Keratinocyte (primary cell): ENCODE data around the gene CALM1. TPM values are rescaled to one million over a fixed set of nuclear protein-coding genes. Genes with fewer than 3 reads are reported as not detected.

Experiments
- DNase-seq: peaks from one replicate; pipeline ENCODE4 v3.0.0-alpha.2; 2011; ENCODE audit warnings: low read depth, missing footprints, low spot score
- FAIRE-seq: peaks from 2 replicates; lab custom pipeline; 2011; peaks lifted over from hg19 to GRCh38; lab: Jason Lieb, UNC
- H2AFZ ChIP-seq: 2 replicates; pipeline ENCODE4 v1.6.0; 2012; ENCODE audit warnings: low read length, control low read depth, inconsistent platforms; ENCODE audit not compliant: control insufficient read depth
- H3K27ac ChIP-seq: 2 replicates; pipeline ENCODE4 v1.5.1; 2011; ENCODE audit warnings: low read length; ENCODE audit not compliant: control insufficient read depth, insufficient read depth
- H3K27me3 ChIP-seq: 3 replicates; pipeline ENCODE4 v1.6.0; 2011; ENCODE audit warnings: low read length; ENCODE audit not compliant: control insufficient read depth, insufficient read depth; ENCODE audit errors: extremely low read depth
- H3K36me3 ChIP-seq, 2 experiments: 2 replicates in 1 of 2; 3 replicates in 1 of 2; pipeline ENCODE4 v1.5.1; 2011; ENCODE audit warnings: low read length in 2 of 2, mild to moderate bottlenecking in 1 of 2; ENCODE audit not compliant: control insufficient read depth in 2 of 2, insufficient read depth in 2 of 2; ENCODE audit errors: extremely low read depth in 1 of 2
- H3K4me1 ChIP-seq: 3 replicates; pipeline ENCODE4 v1.5.1; 2011; ENCODE audit warnings: low read length; ENCODE audit not compliant: control insufficient read depth, insufficient read depth; ENCODE audit errors: extremely low read depth
- H3K4me2 ChIP-seq: 3 replicates; pipeline ENCODE4 v1.6.0; 2011; ENCODE audit warnings: low read depth, low read length; ENCODE audit not compliant: control insufficient read depth, insufficient read depth; ENCODE audit errors: extremely low read depth
- H3K4me3 ChIP-seq, 3 experiments: fragments of 200-600 bp in 1 of 3; sonication (generic) in 1 of 3; 2 replicates in 2 of 3; 3 replicates in 1 of 3; pipeline ENCODE4 v1.5.1; 2011 to 2016; ENCODE audit warnings: low read length in 3 of 3, mild to moderate bottlenecking in 3 of 3, control low read depth in 2 of 3, inconsistent platforms in 1 of 3, low read depth in 1 of 3, mixed read lengths in 1 of 3, mixed run types in 1 of 3, moderate library complexity in 1 of 3; ENCODE audit not compliant: control insufficient read depth in 2 of 3, insufficient read depth in 2 of 3; ENCODE audit errors: extremely low read depth in 1 of 3
- H3K79me2 ChIP-seq: 2 replicates; pipeline ENCODE4 v1.6.0; 2012; ENCODE audit warnings: low read length; ENCODE audit not compliant: control insufficient read depth, insufficient read depth
- H3K9ac ChIP-seq: 3 replicates; pipeline ENCODE4 v1.6.0; 2011; ENCODE audit warnings: low read length; ENCODE audit not compliant: control insufficient read depth, insufficient read depth; ENCODE audit errors: extremely low read depth
- H3K9me1 ChIP-seq: 3 replicates; pipeline ENCODE4 v1.6.0; 2011; ENCODE audit warnings: low read length; ENCODE audit not compliant: control insufficient read depth, insufficient read depth; ENCODE audit errors: extremely low read depth
- H3K9me3 ChIP-seq: 2 replicates; pipeline ENCODE4 v1.5.1; 2012; ENCODE audit warnings: low read depth, low read length; ENCODE audit not compliant: control insufficient read depth
- H4K20me1 ChIP-seq: 3 replicates; pipeline ENCODE4 v1.6.0; 2011; ENCODE audit warnings: low read length; ENCODE audit not compliant: control insufficient read depth, insufficient read depth; ENCODE audit errors: extremely low read depth
- CTCF ChIP-seq, 3 experiments: IDR thresholded peaks in 1 of 3; conservative IDR thresholded peaks in 1 of 3; optimal IDR thresholded peaks in 1 of 3; 2 replicates in 2 of 3; 3 replicates in 1 of 3; pipeline versions ENCODE3 to v1.5.1; 2011; ENCODE audit warnings: low read length in 3 of 3, mild to moderate bottlenecking in 3 of 3, moderate library complexity in 2 of 3, control low read depth in 1 of 3, inconsistent platforms in 1 of 3; ENCODE audit not compliant: insufficient read depth in 2 of 3; ENCODE audit errors: extremely low read depth in 1 of 3
- EZH2 ChIP-seq: IDR thresholded peaks from one replicate; pipeline ENCODE4 v1.6.1; 2012; ENCODE audit warnings: inconsistent platforms, mild to moderate bottlenecking, low read length, moderate library complexity
- dilution Hi-C: fragments of 300-500 bp; cut with MboI; formaldehyde crosslinking; loops from one replicate; pipeline ENCODE4 v1.7.0; 2020; ENCODE audit warnings: low sequenced_read_pairs; ENCODE audit not compliant: extremely low pct_ligation_motif_present
- polyA plus RNA-seq, 5 experiments: library from polyadenylated mRNA; depleted of rRNA in 3 of 5; stranded (reverse) in 3 of 5; stranded (forward) in 1 of 5; unstranded in 1 of 5; fragments of >200 nt; gene quantifications; 1 replicate in 1 of 5; 2 replicates in 3 of 5; 3 replicates in 1 of 5; pipeline versions ENCODE4 v1.2.1 to v1.2.3, GENCODE V29; 2011 to 2012; ENCODE audit warnings: missing spikeins in 2 of 5, low read depth in 1 of 5, low replicate concordance in 1 of 5

The CALM1 gene
- polyA plus RNA-seq, 1 donor (not counting 4 experiments of a cell fraction or from before 2014, with no cell fraction given): 575 TPM

- H3K4me2 ChIP-seq: no peak overlapping the region
- peaks cover 51% of the 10 kb centered on the region for H3K79me2 ChIP-seq
- no peak overlapping the region for H3K4me3 ChIP-seq
- no peak overlapping the region for H3K9ac ChIP-seq
- no peak overlapping the region for H3K27ac ChIP-seq
- DNase-seq (no peak), FAIRE-seq (no peak)
- no peaks in the 10 kb centered on the region for H3K9me1 ChIP-seq
- TF ChIP-seq CTCF (optimal IDR thresholded peaks at IDR 0.05 in 1 of 3, IDR thresholded peaks at IDR 0.05 in 1 of 3, conservative IDR thresholded peaks at IDR 0.05 in 1 of 3; ENCODE audit: extremely low read depth in 1 of 3, insufficient read depth in 2 of 3, low read length in 3 of 3) (no peak), EZH2 (no peak)
- peaks cover 27 to 51% of the 10 kb centered on the region in 2 experiments for H3K36me3 ChIP-seq
- dilution Hi-C loops: no loop called here
- peaks cover 27% of the 10 kb centered on the region for H3K4me1 ChIP-seq
- H3K27me3 ChIP-seq: no peaks in the 10 kb centered on the region
- peaks cover 40% of the 10 kb centered on the region for H4K20me1 ChIP-seq
- no peak overlapping the region for H2AFZ ChIP-seq
- H3K9me3 ChIP-seq: no peaks in the 10 kb centered on the region
Observed at GRCh38 chr14:90400904-90401561, 4.2 kb downstream of the CALM1 start.

- Histone ChIP-seq H3K9me1 (no peaks in the 10 kb centered on the region), H4K20me1 (peaks cover 40% of the 10 kb centered on the region), H3K4me3 (no peak overlapping the region), H3K27me3 (no peaks in the 10 kb centered on the region), H3K9me3 (no peaks in the 10 kb centered on the region), H3K36me3 (peaks cover 30 to 56% of the 10 kb centered on the region in 2 experiments), H3K9ac (no peak overlapping the region), H3K79me2 (peaks cover 50% of the 10 kb centered on the region), H2AFZ (no peak overlapping the region), H3K4me1 (peaks cover 27% of the 10 kb centered on the region), H3K27ac (no peak overlapping the region), H3K4me2 (no peak overlapping the region)
- no peak for DNase-seq
- dilution Hi-C loops: no loop called here
- TF ChIP-seq EZH2: no peak
- no peak for TF ChIP-seq CTCF (optimal IDR thresholded peaks at IDR 0.05 in 1 of 3, IDR thresholded peaks at IDR 0.05 in 1 of 3, conservative IDR thresholded peaks at IDR 0.05 in 1 of 3; ENCODE audit: extremely low read depth in 1 of 3, insufficient read depth in 2 of 3, low read length in 3 of 3)
- FAIRE-seq: no peak
Observed at GRCh38 chr14:90402016-90402415, 5.2 kb downstream of the CALM1 start.
